HG03039 (cell line): ENCODE results near the gene SRCAP.

Experiments used
- ATAC-seq: cut with Tn5 transposase; IDR thresholded peaks from one replicate; pipeline ENCODE4 v1.9.1; 2021; ENCODE audit warnings: mild to moderate bottlenecking, moderate library complexity; ENCODE audit not compliant: unreplicated experiment

SRCAP gene

DNA sequence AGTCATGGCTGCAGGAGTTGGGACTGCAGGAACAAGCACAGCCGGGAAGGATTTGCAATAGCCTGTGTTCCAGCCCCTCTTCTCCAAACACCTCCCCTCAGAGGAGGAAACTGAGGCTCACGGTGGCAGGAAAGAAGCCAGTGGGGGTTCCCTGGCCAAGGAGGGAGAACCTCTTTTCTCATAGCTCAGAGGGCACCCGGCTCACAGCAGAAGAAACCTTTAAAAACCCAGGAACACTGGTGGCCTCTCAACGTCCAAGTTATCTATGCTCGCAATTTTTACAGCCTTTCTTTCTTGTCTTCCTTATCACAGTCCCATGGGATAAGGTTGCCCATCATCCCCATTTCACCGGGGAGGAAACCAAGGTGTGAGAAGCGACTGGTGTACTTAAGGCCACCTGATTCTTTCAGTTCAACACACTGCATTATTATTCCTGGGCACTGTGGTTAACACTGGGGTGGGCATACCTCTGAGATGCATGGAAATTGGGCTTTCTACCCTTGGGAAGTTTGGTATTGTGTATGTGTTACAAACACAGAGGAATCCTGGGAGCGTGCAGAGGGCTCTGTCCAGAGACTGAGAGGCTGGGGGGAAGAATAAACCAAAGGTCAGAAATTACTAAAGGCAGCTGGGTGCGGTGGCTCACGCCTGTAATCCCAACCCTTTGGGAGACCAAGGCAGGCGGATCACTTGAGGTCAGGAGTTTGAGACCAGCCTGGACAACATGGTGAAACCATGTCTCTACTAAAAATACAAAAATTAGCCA is 88.8 kb downstream of the SRCAP start:
- no peak for ATAC-seq
